Measurements from ENCODE around the gene CYP2A6. TPM values are rescaled to one million over a fixed set of nuclear protein-coding genes. Genes with fewer than 3 reads are reported as not detected.
"Not testable (repeated sequence)": the region's sequence is repeated elsewhere in the genome, so short reads cannot be mapped to it uniquely, and the experiment has no call there.

Gene CYP2A6
- total RNA-seq, 2 experiments from 2014 or later: not detected

- ChIA-PET POLR2A (no interaction called here), CTCF (no interaction called here)
These were observed 28.1 kb downstream of the CYP2A6 start for GRCh38 chr19:40822161-40822560.

- CTCF ChIA-PET: interaction anchor here (0.5 to 3.6 kb wide), 13 partner anchors 13 to 182 kb away, joined by 3 to 24 read pairs (median 4); partner anchors contain the start of genes ACTMAP, COQ8B, ITPKC and RAB4B
- POLR2A ChIA-PET: interaction anchor here (1.2 kb wide), 1 partner anchor 156 kb away, joined by 3 read pairs; no protein-coding TSS in a partner anchor
These were observed 30.6 kb downstream of the CYP2A6 start for GRCh38 chr19:40819479-40820234.

- CTCF ChIA-PET: interaction anchor here (0.5 to 3.6 kb wide), 11 partner anchors 12 to 181 kb away, joined by 3 to 24 read pairs (median 5); partner anchors contain the start of genes ACTMAP, COQ8B, ITPKC and RAB4B
These were observed 31.5 kb downstream of the CYP2A6 start for GRCh38 chr19:40818480-40819399.

GRCh38 chr19:40815223-40815622 lies 35.0 kb downstream of the CYP2A6 start:
- CTCF ChIA-PET: no interaction called here

More at GRCh38 chr19:40818480-40819399, 31.5 kb downstream of the CYP2A6 start:
- POLR2A ChIA-PET: interaction anchor here (1.2 kb wide), 1 partner anchor 155 kb away, joined by 3 read pairs; no protein-coding TSS in a partner anchor

GRCh38 chr19:40813182-40813581 lies 37.1 kb downstream of the CYP2A6 start:
- ChIA-PET POLR2A (no interaction called here), CTCF (interaction anchor here (1.2 kb wide), 1 partner anchor 10 kb away, joined by 3 read pairs; no protein-coding TSS in a partner anchor)

More at GRCh38 chr19:40815223-40815622, 35.0 kb downstream of the CYP2A6 start:
- POLR2A ChIA-PET: no interaction called here

- POLR2A ChIA-PET: not testable (repeated sequence)
- CTCF ChIA-PET: interaction anchor here (1.2 kb wide), 2 partner anchors 9 to 150 kb away, joined by 3 to 4 read pairs; no protein-coding TSS in a partner anchor
These were observed 37.7 kb downstream of the CYP2A6 start for GRCh38 chr19:40812571-40812970.

- POLR2A ChIA-PET: interaction anchor here (0.6 kb wide), 1 partner anchor 59 kb away, joined by 3 read pairs; no protein-coding TSS in a partner anchor
- CTCF ChIA-PET: interaction anchor here (1.2 kb wide), 2 partner anchors 9 to 149 kb away, joined by 3 to 4 read pairs; no protein-coding TSS in a partner anchor
These were observed 38.5 kb downstream of the CYP2A6 start for GRCh38 chr19:40811478-40812341.

- CTCF ChIA-PET: not testable (repeated sequence)
- POLR2A ChIA-PET: interaction anchor here (0.6 kb wide), 1 partner anchor 58 kb away, joined by 3 read pairs; no protein-coding TSS in a partner anchor
These were observed 39.4 kb downstream of the CYP2A6 start for GRCh38 chr19:40810649-40811408.

- CTCF ChIA-PET: no interaction called here
- POLR2A ChIA-PET: no interaction called here
These were observed 40.1 kb downstream of the CYP2A6 start for GRCh38 chr19:40810160-40810559.

GRCh38 chr19:40809358-40810086 lies 40.7 kb downstream of the CYP2A6 start:
- POLR2A ChIA-PET: interaction anchor here (0.7 kb wide), 1 partner anchor 402 kb away, joined by 4 read pairs; no protein-coding TSS in a partner anchor
- CTCF ChIA-PET: interaction anchor here (2.9 kb wide), 1 partner anchor 146 kb away, joined by 19 read pairs; no protein-coding TSS in a partner anchor

GRCh38 chr19:40808497-40808896 lies 41.8 kb downstream of the CYP2A6 start:
- CTCF ChIA-PET: interaction anchor here (2.6 to 2.9 kb wide), 2 partner anchors 11 to 145 kb away, joined by 14 to 19 read pairs; no protein-coding TSS in a partner anchor
- POLR2A ChIA-PET: no interaction called here

GRCh38 chr19:40808021-40808325 lies 42.3 kb downstream of the CYP2A6 start:
- POLR2A ChIA-PET: no interaction called here
- CTCF ChIA-PET: interaction anchor here (1.6 to 2.9 kb wide), 4 partner anchors 11 to 151 kb away, joined by 3 to 19 read pairs (median 9); no protein-coding TSS in a partner anchor

GRCh38 chr19:40807147-40808020 lies 42.9 kb downstream of the CYP2A6 start:
- POLR2A ChIA-PET: interaction anchor here (0.6 to 1.1 kb wide), 4 partner anchors 22 to 364 kb away, joined by 3 to 4 read pairs (median 3); partner anchors contain the start of genes COQ8B and RAB4B

GRCh38 chr19:40806423-40807146 lies 43.7 kb downstream of the CYP2A6 start:
- ChIA-PET POLR2A (interaction anchor here (0.5 to 1.5 kb wide), 5 partner anchors 16 to 363 kb away, joined by 3 to 4 read pairs (median 3); partner anchors contain the start of gene RAB4B), CTCF (interaction anchor here (0.6 to 3.2 kb wide), 20 partner anchors 11 to 172 kb away, joined by 3 to 20 read pairs (median 4); partner anchors contain the start of genes ACTMAP, COQ8B, ITPKC and RAB4B)

More at GRCh38 chr19:40807147-40808020, 42.9 kb downstream of the CYP2A6 start:
- CTCF ChIA-PET: interaction anchor here (0.6 to 3.2 kb wide), 16 partner anchors 10 to 173 kb away, joined by 3 to 20 read pairs (median 6); partner anchors contain the start of genes ACTMAP, COQ8B, ITPKC and RAB4B

All from activated CD8-positive, alpha-beta memory T cell treated with anti-CD3 and anti-CD28 coated beads for 36 hours (primary cell).